ENCODE results near the gene DLX1.

DNA sequence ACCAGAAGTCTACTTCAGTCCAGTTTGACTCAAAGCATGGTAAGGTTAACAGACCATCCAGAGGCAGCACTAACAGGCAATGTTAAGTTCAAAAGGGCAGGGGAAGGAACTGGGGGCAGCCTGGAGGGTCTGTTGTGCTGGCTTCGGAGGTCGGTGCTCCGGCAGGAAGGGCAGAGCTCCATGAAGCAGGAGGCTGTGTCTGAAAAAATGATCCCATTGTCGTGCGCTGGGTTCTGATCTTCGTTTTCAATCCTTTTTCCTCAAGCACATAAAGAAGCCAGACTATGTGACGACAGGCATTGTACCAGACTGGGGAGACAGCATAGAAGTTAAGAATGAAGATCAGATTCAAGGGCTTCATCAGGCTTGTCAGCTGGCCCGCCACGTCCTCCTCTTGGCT lies 21.9 kb upstream of the DLX1 start:
- TF ChIP-seq CTCF (conservative IDR thresholded peaks at IDR 0.05 in 1 of 2, IDR thresholded peaks at IDR 0.05 in 1 of 2; ENCODE audit: low read depth in 1 of 2, low read length in 2 of 2): no peak
- TF ChIP-seq EZH2 (IDR thresholded peaks at IDR 0.05; ENCODE audit: low read length, missing control alignments): no peak

Data from fibroblast of lung (primary cell).